ELR (cell line): ENCODE measurements around the gene ZNF225.
A peak's percentile ranks its signal among the peaks of the same experiment; 100 is the strongest.
"Not testable (repeated sequence)": the region's sequence is repeated elsewhere in the genome, so short reads cannot be mapped to it uniquely, and the experiment has no call there.

Source experiments
- DNase-seq: peaks from one replicate; pipeline ENCODE4 v3.0.0-alpha.2; 2015; ENCODE audit warnings: low read depth

ZNF225 gene

DNA sequence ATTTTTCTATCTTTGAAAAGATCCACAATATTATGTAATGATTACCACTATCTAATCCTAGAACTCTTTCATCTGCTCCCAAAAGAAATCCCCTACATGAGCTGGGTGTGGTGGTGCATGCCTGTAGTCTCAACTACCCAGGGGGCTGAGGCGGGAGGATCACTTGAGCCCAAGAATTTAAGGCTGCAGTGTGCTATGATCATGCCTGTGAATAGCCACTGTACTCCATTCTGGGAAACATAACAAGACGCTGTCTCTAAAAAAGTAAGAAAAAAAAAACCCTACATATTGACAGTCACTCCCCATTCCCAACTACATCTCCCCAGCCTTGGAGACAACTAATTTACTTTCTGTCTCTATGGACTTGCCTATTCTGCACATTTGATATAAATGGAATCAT is 50.6 kb downstream of the ZNF225 start:
- no peak for DNase-seq

DNA sequence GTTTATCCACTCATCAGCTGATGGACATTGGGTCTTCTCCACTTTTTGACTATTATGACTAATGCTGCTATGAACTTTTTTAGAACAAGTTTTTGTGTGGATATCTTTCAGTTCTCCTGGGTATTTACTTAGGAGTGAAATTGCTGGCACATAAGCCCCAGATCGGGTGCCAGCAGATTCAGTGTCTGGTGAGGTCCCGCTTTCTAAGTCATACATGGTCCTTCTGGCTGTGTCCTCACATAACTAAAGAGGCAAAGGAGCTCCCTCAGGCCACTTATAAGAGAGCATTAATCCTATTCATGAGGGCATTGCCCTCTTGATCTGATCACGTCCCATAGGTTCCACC is 51.1 kb downstream of the ZNF225 start:
- no peak for DNase-seq

DNA sequence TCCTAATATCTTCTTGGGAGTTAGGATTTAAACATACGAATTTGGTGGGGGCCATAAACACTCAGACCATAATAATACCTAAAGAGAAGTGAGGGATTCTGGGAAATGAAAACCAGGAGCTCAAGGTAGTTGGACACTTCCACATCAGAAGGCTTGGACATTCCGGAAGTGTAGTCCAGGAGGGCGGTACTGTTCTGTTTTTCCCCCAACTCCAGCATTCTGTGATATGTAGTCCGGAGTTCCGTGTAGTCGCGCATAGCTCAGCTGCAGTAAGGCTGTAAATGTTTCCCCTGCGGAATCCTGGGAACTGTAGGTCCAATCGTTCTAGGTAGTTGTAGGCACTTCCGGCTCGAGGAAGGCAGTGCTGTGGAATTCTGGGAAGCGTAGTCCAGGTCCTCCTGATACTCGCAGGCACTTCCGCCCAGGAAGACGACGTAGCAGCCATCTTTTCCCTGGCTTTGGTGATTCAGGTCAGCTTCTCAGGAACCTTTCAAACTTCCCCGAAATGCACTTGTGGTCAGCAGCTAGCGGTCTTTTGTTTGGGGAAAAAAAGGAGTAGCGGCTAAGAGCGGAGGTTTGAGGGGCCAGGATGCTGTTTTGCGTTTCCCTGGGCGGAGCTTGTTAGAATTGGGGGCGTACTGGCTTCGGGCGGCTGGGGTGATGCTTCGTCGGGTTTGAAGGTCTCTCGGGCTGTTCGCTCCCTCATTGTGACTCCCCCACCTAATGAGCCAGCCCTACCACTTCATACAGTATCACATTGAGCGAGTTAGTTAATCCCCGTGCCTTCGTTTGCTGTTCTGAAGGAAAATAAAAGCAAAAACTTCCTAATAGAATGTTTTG is 51.7 kb downstream of the ZNF225 start, which contains the start of gene ZNF226:
TSS of gene ZNF226 (plus strand) at position 428 of the 840 bp plus-strand sequence. CDS start 4,981 bp downstream, outside the sequence.
- DNase-seq: peak; percentile 98

DNA sequence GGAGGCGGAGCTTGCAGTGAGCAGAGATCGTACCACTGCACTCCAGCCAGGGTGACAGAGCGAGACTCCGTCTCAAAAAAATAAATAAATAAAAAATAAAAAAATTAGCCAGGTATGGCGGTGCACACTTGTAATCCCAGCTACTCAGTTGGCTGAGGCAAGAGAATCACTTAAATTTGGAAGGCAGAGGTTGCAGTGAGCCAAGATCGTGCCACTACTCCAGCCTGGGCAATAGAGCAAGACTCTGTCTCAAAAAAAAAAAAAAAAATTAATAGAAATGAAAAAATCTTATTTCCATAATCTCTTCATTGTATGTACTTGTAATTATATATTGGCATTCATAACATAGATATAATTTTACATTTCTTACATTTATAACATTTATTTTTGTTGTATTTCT is 57.5 kb downstream of the ZNF225 start:
- DNase-seq: not testable (repeated sequence)

DNA sequence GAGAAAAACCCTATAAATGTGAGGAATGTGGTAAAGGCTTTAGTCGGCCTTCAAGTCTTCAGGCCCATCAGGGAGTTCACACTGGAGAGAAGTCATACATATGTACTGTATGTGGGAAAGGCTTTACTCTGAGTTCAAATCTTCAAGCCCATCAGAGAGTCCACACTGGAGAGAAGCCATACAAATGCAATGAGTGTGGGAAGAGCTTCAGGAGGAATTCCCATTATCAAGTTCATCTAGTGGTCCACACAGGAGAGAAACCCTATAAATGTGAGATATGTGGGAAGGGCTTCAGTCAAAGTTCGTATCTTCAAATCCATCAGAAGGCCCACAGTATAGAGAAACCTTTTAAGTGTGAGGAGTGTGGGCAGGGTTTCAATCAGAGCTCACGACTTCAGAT is 63.4 kb downstream of the ZNF225 start:
- no peak for DNase-seq

DNA sequence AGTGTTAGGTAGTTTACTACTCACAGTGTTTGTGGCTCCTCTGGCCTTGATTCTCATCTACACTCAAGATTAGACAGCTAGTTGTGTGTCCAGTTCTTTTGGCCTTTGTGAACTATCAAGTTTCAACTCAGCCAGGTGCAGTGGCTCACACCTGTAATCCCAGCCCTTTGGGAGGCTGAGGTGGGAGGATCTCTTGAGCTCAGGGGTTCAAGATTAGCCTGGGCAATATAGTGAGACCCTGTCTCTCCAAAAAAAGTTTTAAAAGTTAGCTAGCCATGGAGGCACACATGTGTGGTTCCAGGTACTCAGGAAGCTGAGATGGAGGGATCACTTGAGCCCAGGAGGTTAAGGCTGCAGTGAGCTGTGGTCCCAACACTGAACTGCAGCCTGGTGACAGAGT is 67.8 kb downstream of the ZNF225 start:
- DNase-seq: no peak

DNA sequence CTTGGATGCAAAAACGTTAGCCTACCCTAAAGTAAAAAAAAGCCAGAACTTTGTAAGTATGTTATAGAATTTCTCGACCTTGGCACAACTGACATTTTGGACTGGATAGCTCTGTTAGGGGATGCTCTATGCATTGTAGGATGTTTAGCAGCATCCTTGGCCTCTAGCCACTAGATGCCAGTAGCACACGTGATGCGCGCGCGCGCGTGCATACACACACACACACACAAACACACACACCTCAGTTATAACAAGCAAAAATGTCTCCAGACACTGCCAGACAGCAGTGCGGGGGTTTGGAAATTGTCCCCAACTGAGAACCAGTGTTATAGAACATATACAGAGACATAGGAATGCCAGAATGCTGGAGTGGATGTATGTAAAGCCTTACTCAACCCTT is 68.9 kb downstream of the ZNF225 start:
- DNase-seq: no peak
